Activated naive CD8-positive, alpha-beta T cell (primary cell): ENCODE results near the gene NCAM1.

Experiments used
- H3K27ac Mint-ChIP-seq: one replicate; pipeline ENCODE4 v1.8.0; 2021; ENCODE audit warnings: mixed read lengths
- H3K27me3 Mint-ChIP-seq: one replicate; pipeline ENCODE4 v1.8.0; 2021; ENCODE audit warnings: mixed read lengths
- H3K36me3 Mint-ChIP-seq: one replicate; pipeline ENCODE4 v1.8.0; 2021; ENCODE audit warnings: mixed read lengths
- H3K4me1 Mint-ChIP-seq: one replicate; pipeline ENCODE4 v1.8.0; 2021; ENCODE audit warnings: low read depth, mixed read lengths
- H3K4me3 Mint-ChIP-seq: one replicate; pipeline ENCODE4 v1.8.0; 2021; ENCODE audit warnings: mild to moderate bottlenecking, mixed read lengths
- H3K9me3 Mint-ChIP-seq: one replicate; pipeline ENCODE4 v1.8.0; 2021; ENCODE audit warnings: low read depth, mixed read lengths

Gene NCAM1

GRCh38 chr11:113270080-113270479 is 308.9 kb downstream of the NCAM1 start:
- H3K27me3 Mint-ChIP-seq = no peaks in the 10 kb centered on the region
- no peaks in the 10 kb centered on the region for H3K36me3 Mint-ChIP-seq
- H3K4me1 Mint-ChIP-seq = no peaks in the 10 kb centered on the region
- no peak overlapping the region for H3K27ac Mint-ChIP-seq
- no peaks in the 10 kb centered on the region for H3K9me3 Mint-ChIP-seq
- H3K4me3 Mint-ChIP-seq = no peak overlapping the region

- H3K9me3 Mint-ChIP-seq = no peaks in the 10 kb centered on the region
- H3K27me3 Mint-ChIP-seq = no peaks in the 10 kb centered on the region
- no peaks in the 10 kb centered on the region for H3K36me3 Mint-ChIP-seq
- no peak overlapping the region for H3K4me3 Mint-ChIP-seq
- H3K4me1 Mint-ChIP-seq = no peaks in the 10 kb centered on the region
- no peak overlapping the region for H3K27ac Mint-ChIP-seq
Measured at GRCh38 chr11:113271551-113272245, 310.5 kb downstream of the NCAM1 start.

DNA sequence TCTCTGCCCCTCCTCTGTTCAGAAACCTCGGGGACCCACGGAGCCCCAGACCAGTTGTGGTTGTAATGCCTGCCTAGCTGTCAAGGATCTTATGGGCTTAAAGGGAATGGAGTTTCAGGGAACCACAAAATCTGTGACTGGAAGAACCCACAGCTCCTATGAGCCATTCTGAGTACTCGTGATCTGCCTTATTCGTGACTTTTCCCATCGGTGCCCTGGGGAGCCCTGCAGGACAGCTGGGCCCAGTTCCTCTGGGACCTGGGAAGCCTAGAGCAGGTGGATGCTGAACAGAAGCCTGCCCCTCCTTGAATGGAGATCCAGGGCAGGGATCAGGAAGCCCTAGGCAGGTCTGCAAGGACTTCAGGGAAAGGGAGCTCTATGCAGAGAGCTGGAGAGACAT is 311.1 kb downstream of the NCAM1 start:
- Mint-ChIP-seq H3K27me3 (no peaks in the 10 kb centered on the region), H3K4me3 (no peak overlapping the region), H3K4me1 (no peaks in the 10 kb centered on the region), H3K36me3 (no peaks in the 10 kb centered on the region), H3K9me3 (no peaks in the 10 kb centered on the region), H3K27ac (no peak overlapping the region)

GRCh38 chr11:113272927-113273615 is 311.9 kb downstream of the NCAM1 start:
- H3K9me3 Mint-ChIP-seq = no peaks in the 10 kb centered on the region
- no peak overlapping the region for H3K4me3 Mint-ChIP-seq
- no peaks in the 10 kb centered on the region for H3K36me3 Mint-ChIP-seq
- no peak overlapping the region for H3K27ac Mint-ChIP-seq
- H3K4me1 Mint-ChIP-seq = no peaks in the 10 kb centered on the region
- H3K27me3 Mint-ChIP-seq = no peaks in the 10 kb centered on the region

GRCh38 chr11:113273720-113274119 is 312.5 kb downstream of the NCAM1 start:
- no peaks in the 10 kb centered on the region for H3K36me3 Mint-ChIP-seq
- no peak overlapping the region for H3K4me3 Mint-ChIP-seq
- no peaks in the 10 kb centered on the region for H3K9me3 Mint-ChIP-seq
- H3K27me3 Mint-ChIP-seq = no peaks in the 10 kb centered on the region
- no peak overlapping the region for H3K27ac Mint-ChIP-seq
- no peaks in the 10 kb centered on the region for H3K4me1 Mint-ChIP-seq

- Mint-ChIP-seq H3K4me3 (no peak overlapping the region), H3K27ac (no peak overlapping the region), H3K9me3 (no peaks in the 10 kb centered on the region), H3K4me1 (no peaks in the 10 kb centered on the region), H3K27me3 (no peaks in the 10 kb centered on the region), H3K36me3 (no peaks in the 10 kb centered on the region)
Measured at GRCh38 chr11:113274713-113275582, 313.7 kb downstream of the NCAM1 start.

GRCh38 chr11:113275602-113276001 is 314.4 kb downstream of the NCAM1 start:
- Mint-ChIP-seq H3K4me3 (no peak overlapping the region), H3K9me3 (no peaks in the 10 kb centered on the region), H3K27me3 (no peaks in the 10 kb centered on the region), H3K36me3 (no peaks in the 10 kb centered on the region), H3K27ac (no peak overlapping the region), H3K4me1 (no peaks in the 10 kb centered on the region)

- Mint-ChIP-seq H3K36me3 (no peaks in the 10 kb centered on the region), H3K27me3 (no peaks in the 10 kb centered on the region), H3K27ac (no peak overlapping the region), H3K9me3 (no peaks in the 10 kb centered on the region), H3K4me1 (no peaks in the 10 kb centered on the region), H3K4me3 (no peak overlapping the region)
Measured at GRCh38 chr11:113276466-113276865, 315.2 kb downstream of the NCAM1 start.

DNA sequence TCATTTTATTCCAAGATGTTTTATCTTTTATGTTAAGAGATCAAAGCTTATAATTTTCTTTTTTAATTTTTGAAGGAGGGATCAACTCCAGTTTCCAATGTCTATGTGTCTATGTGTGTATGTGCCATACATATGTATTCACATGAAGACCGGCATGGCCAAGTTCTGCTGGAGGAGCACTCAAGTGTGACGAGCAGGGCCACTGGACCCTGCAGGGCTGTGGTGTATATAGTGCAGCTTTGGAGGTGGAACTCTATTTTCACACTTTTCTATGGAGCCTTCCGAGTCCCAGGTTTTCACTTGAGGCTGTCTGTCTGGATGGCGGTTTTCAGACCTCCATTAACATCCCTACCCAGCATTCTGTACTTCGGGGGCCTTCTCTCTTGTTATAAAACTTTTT is 316.7 kb downstream of the NCAM1 start:
- H3K36me3 Mint-ChIP-seq = no peaks in the 10 kb centered on the region

DNA sequence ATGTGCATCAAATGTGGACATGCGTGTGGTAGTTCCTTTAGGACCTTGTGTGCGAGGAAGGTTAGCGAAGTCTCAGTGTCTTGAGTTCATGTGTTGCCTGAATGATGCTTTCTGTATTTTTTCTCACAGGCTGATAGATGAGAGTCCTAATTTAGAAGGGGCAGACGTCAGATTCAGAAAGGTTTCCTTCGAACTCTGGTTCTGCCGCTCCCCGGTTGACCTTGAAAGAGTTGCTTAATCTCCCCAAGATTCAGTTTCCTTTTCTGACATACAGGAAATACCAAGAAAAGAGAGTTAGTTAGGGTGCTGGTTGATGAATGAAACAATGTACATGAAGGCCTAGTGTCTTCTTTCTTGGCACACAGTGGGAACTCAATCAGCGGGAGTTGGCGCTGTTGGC is 317.3 kb downstream of the NCAM1 start:
- Mint-ChIP-seq H3K27me3 (no peaks in the 10 kb centered on the region), H3K4me3 (no peak overlapping the region), H3K36me3 (no peaks in the 10 kb centered on the region), H3K9me3 (no peaks in the 10 kb centered on the region), H3K27ac (no peak overlapping the region), H3K4me1 (no peaks in the 10 kb centered on the region)

More for the DNA sequence above, 316.7 kb downstream of the NCAM1 start:
- Mint-ChIP-seq H3K27ac (no peak overlapping the region), H3K27me3 (no peaks in the 10 kb centered on the region), H3K9me3 (no peaks in the 10 kb centered on the region), H3K4me1 (no peaks in the 10 kb centered on the region), H3K4me3 (no peak overlapping the region)

DNA sequence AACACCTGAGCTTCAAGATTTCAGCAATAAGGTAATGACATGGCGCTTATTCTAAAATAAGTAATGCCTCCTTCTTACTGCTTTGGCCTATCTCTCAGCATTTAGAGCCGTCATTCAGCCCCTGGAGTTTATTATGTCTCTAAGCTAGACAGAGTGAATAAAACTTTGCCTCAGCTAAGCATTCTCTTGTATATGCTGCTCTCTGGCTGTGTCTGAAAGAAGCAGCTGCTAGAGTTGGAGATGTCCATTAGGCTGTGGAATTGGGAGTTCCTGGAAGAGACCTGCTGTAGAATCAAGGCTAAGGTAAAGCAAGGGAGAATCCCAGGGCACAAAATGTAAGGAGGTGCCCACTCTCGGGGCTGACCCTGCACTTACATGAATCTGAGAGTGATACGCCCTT is 317.7 kb downstream of the NCAM1 start:
- no peak overlapping the region for H3K27ac Mint-ChIP-seq
- H3K36me3 Mint-ChIP-seq = no peaks in the 10 kb centered on the region
- no peaks in the 10 kb centered on the region for H3K9me3 Mint-ChIP-seq
- H3K4me1 Mint-ChIP-seq = no peaks in the 10 kb centered on the region
- no peaks in the 10 kb centered on the region for H3K27me3 Mint-ChIP-seq
- H3K4me3 Mint-ChIP-seq = no peak overlapping the region

DNA sequence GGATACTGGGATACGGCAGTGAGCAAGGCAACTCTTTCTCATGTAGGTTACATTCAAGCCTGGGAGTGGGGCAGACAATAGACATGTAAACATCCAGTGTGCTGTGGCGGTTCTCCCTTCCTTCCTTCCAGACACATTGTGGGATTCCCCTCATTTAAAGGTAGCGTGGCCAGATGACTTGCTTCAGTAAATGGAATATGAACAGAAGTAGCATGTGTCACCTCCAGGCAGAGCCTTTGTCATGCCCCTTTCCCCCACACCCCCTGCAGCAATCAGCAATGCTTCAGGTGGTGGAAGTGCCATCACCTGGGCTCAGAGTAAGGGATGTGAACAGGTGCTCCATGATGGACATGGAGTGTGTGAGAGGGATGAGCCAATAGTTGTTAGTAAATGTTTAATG is 318.4 kb downstream of the NCAM1 start:
- no peaks in the 10 kb centered on the region for H3K36me3 Mint-ChIP-seq
- no peaks in the 10 kb centered on the region for H3K9me3 Mint-ChIP-seq
- no peak overlapping the region for H3K27ac Mint-ChIP-seq

GRCh38 chr11:113281052-113281725 is 320.0 kb downstream of the NCAM1 start:
- no peaks in the 10 kb centered on the region for H3K4me1 Mint-ChIP-seq
- no peaks in the 10 kb centered on the region for H3K36me3 Mint-ChIP-seq
- H3K27ac Mint-ChIP-seq = no peak overlapping the region
- H3K9me3 Mint-ChIP-seq = no peaks in the 10 kb centered on the region
- no peaks in the 10 kb centered on the region for H3K27me3 Mint-ChIP-seq
- H3K4me3 Mint-ChIP-seq = no peak overlapping the region

More for the DNA sequence above, 318.4 kb downstream of the NCAM1 start:
- H3K4me3 Mint-ChIP-seq = no peak overlapping the region
- no peaks in the 10 kb centered on the region for H3K27me3 Mint-ChIP-seq
- H3K4me1 Mint-ChIP-seq = no peaks in the 10 kb centered on the region

DNA sequence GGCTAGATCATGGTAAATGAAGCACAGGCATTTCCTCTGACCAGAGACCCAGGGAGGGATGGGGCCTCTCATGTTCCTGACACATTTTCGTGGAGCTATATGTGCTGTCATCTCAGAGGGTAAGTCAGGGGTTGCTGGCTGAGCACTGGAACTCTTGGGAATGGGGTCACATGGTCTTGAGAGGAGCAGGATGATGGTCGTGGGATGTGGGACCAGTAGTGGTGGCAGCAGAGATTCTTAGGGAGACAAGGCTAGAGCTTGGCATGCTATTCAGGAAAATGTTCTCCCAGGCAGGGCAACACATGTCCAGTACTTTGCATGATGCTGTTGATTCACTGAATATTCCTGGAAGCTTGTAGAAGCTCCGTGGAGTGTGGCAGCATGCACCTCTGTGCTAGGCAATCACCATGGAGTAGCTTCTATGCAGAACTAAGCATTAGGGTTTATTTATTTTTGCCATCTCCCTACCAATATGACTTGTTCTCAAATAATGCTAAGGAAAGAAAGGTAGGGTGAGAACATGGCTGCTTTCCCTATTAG is 321.7 kb downstream of the NCAM1 start:
- H3K4me1 Mint-ChIP-seq = no peaks in the 10 kb centered on the region
- no peaks in the 10 kb centered on the region for H3K27me3 Mint-ChIP-seq
- H3K36me3 Mint-ChIP-seq = no peaks in the 10 kb centered on the region
- no peaks in the 10 kb centered on the region for H3K9me3 Mint-ChIP-seq
- no peak overlapping the region for H3K4me3 Mint-ChIP-seq
- no peak overlapping the region for H3K27ac Mint-ChIP-seq
